DMS 273 treated with DMSO at 0.1 percent for 48 hours (cell line): ENCODE measurements around the gene PRRC2A.
A peak's percentile ranks its signal among the peaks of the same experiment; 100 is the strongest.

ENCODE experiments used
- DNase-seq: peaks from one replicate; lab custom pipeline; 2025; lab: John Stamatoyannopoulos, UW

The PRRC2A gene

GRCh38 chr6:31652925-31653724 is 32.6 kb downstream of the PRRC2A start:
- no peak for DNase-seq

GRCh38 chr6:31654574-31655348 is 34.2 kb downstream of the PRRC2A start:
- no peak for DNase-seq

GRCh38 chr6:31655349-31656237 is 35.1 kb downstream of the PRRC2A start, which contains the start of gene APOM:
Gene APOM (plus strand): TSS chr6:31655894. CDS start chr6:31655967, 73 bp downstream.
- no peak for DNase-seq

DNA sequence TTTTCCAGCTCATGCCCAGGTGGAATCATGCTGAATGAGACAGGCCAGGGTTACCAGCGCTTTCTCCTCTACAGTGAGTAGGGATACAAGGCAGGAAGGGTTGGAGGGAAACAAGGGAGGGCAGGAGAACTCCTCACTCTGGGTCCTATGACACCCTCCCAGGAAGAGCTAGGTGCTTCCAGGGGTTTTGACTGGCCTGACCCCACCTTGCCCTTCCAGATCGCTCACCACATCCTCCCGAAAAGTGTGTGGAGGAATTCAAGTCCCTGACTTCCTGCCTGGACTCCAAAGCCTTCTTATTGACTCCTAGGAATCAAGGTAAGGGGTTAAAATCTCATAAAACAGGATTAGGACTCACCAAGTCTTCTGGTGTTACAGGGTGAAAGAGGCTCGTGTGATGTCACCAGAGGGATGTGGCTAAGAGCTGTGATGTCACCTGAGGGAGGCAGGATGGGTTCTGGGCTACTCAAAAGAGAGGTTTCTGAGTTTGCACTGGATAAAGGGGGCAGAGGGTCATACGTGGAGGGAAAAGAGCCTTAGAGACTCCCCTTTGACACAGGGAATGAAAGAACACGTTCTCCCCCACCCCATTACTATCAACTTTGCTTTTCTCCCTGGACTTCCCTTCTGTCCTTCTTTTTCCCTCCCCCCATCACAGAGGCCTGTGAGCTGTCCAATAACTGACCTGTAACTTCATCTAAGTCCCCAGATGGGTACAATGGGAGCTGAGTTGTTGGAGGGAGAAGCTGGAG is 37.1 kb downstream of the PRRC2A start:
- DNase-seq: no peak

- no peak for DNase-seq
Observed at GRCh38 chr6:31658158-31658688, 37.7 kb downstream of the PRRC2A start.

GRCh38 chr6:31658983-31659648 is 38.6 kb downstream of the PRRC2A start:
- DNase-seq: no peak

GRCh38 chr6:31659649-31660380 is 39.3 kb downstream of the PRRC2A start:
- DNase-seq: no peak

GRCh38 chr6:31660381-31661261 is 40.1 kb downstream of the PRRC2A start, which contains the start of gene C6orf47:
Gene C6orf47 (minus strand): TSS chr6:31660778. CDS start chr6:31659947, 831 bp downstream.
- peak; percentile 58 for DNase-seq

- no peak for DNase-seq
Observed at GRCh38 chr6:31661262-31662123, 41.0 kb downstream of the PRRC2A start.

DNA sequence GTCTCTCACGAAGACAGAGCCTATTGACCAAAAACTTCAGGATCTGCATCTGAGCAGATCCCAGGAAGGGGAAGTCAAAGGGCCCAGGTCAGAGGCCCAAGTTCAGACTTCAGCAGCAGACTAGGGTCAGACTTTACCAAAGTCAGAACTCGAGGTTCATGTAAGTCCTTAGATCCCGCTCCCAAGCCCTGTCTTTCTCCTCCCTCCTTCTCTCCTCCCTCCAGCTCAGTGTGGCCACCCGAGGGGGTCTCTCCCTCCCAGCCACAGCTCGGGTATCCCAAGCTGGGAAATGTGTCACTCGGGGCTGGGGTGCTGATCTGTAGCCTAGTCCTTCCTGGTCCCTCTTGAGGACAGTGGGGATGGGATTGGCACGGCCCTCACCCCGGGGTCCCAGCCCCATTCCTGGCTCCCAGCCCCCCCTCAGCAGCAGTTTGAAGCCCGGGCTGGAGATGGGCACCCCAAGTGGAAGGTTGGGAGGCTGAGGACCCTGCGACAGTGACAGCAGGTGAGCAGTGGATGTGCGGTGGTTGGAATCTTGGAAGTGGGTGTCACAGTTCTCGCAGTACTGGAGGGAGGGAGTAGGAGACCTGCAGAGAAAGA is 41.7 kb downstream of the PRRC2A start:
- no peak for DNase-seq

DNA sequence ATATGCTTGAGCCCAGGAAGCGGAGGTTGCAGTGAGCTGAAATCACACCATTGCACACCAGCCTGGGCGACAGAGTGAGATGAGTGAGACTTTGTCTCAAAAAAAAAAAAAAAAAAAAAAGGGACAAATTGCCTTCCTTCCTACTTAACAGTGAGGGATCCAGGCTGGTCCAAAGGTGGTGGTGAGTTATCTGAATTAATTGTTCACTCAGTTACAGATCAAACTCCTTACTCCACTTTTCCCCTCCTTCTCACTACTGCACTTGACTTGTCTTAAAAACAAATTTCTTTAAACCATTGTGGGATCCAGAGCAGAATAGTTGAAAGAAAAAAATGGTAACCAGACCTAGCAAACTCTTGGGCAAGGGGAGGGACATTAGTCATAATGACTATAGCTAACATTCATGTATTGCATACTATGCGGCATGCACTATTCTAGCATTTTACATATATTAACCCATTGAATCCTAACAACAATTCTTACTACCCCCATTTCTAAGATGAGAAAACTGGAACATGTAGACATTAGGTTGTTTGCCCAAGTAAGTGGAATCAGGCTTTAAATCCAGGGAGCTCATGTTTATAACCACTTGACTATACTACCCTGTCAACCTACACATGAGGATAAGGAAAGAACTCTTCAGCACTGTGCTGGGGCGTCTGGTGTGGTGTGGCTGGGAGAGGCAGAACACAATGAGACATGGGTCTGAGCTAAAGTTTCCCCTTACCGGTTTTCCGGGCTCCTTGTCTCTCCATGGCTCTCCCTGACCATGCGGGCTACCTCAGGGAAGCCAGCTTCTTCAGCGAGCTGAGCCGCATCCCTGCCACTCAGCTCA is 42.8 kb downstream of the PRRC2A start:
- no peak for DNase-seq

GRCh38 chr6:31663961-31664789 is 43.7 kb downstream of the PRRC2A start:
- peak; percentile 29 for DNase-seq

DNA sequence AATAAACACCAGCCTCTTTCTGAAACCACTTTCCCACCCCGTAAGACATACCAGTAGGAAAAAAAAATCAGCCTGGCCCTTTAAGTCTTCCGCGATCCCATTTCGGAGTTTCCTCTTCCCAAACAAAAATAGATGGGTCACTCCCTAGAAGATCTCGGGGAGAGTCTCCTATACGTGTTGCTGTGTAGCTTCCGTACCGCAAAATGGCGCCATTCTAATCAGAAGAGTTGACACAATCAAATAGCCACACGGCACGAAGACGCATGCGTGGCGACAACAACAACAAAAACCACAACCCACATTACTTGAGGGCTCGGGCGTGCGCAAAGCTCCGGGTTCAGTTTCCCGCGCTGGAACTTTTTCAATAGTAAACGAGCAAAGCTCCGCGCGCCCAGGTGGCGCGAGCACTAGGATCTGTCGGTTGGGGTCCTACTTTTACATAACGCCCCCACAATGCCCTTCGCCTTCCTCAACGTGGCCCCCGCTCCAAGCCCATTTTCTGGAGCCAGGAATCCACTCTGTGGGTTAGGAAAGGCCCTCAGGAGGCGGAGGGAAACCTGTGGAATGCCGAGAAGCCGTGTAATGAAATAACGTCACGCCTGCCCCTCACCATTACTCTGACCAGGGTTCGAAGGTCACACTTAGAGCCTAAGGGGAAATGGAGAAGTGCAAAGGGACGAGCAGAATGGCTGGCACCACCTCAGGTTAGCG is 44.4 kb downstream of the PRRC2A start, which contains the start of gene GPANK1:
TSS of gene GPANK1 (minus strand) at position 208 of the 711 bp plus-strand sequence. CDS start 519 bp downstream, outside the sequence.
- DNase-seq: peak; percentile 96

- peak; percentile 94 for DNase-seq
Observed at GRCh38 chr6:31665501-31666336, 45.2 kb downstream of the PRRC2A start, which contains the start of gene CSNK2B. Gene CSNK2B (plus strand): TSS chr6:31666080. CDS start chr6:31666832, 752 bp downstream.
